Activated naive CD4-positive, alpha-beta T cell treated with anti-CD3 and anti-CD28 coated beads for 36 hours (primary cell): Measurements from ENCODE around the gene FBXO7. TPM values are rescaled to one million over a fixed set of nuclear protein-coding genes. Genes with fewer than 3 reads are reported as not detected.

ENCODE experiments used
- CTCF ChIA-PET: fragments of 350-600 bp; sonication (Branson Sonifier 250); formaldehyde crosslinking; loops from one replicate; lab custom pipeline; 2021; ENCODE audit warnings: antibody characterized with exemption; lab: Charles Lee
- DNase-seq: peaks from one replicate; pipeline ENCODE4 v3.0.0-alpha.2; 2020
- H3K27ac Mint-ChIP-seq: one replicate; pipeline ENCODE4 v1.8.0; 2021; ENCODE audit warnings: mild to moderate bottlenecking, mixed read lengths
- H3K27me3 Mint-ChIP-seq: one replicate; pipeline ENCODE4 v1.8.0; 2021; ENCODE audit warnings: low read depth, mixed read lengths
- H3K36me3 Mint-ChIP-seq: one replicate; pipeline ENCODE4 v1.8.0; 2021; ENCODE audit warnings: low read depth, mixed read lengths
- H3K4me1 Mint-ChIP-seq: one replicate; pipeline ENCODE4 v1.8.0; 2021; ENCODE audit warnings: low read depth, mixed read lengths
- H3K4me3 Mint-ChIP-seq: one replicate; pipeline ENCODE4 v1.8.0; 2021; ENCODE audit warnings: mild to moderate bottlenecking, moderate library complexity, mixed read lengths
- H3K9me3 Mint-ChIP-seq: one replicate; pipeline ENCODE4 v1.8.0; 2021; ENCODE audit warnings: mixed read lengths
- intact Hi-C: fragments of 100-400 bp; cut with micrococcal nuclease; formaldehyde crosslinking; loops from one replicate; pipeline ENCODE4 v1.15.1; 2023
- total RNA-seq, 2 experiments: library from RNA; stranded (reverse); gene quantifications; one replicate each; pipeline ENCODE4 v1.2.3, GENCODE V29; 2021

The FBXO7 gene
- total RNA-seq, 2 experiments from 2014 or later, result 62.5 to 65.9 TPM

DNA sequence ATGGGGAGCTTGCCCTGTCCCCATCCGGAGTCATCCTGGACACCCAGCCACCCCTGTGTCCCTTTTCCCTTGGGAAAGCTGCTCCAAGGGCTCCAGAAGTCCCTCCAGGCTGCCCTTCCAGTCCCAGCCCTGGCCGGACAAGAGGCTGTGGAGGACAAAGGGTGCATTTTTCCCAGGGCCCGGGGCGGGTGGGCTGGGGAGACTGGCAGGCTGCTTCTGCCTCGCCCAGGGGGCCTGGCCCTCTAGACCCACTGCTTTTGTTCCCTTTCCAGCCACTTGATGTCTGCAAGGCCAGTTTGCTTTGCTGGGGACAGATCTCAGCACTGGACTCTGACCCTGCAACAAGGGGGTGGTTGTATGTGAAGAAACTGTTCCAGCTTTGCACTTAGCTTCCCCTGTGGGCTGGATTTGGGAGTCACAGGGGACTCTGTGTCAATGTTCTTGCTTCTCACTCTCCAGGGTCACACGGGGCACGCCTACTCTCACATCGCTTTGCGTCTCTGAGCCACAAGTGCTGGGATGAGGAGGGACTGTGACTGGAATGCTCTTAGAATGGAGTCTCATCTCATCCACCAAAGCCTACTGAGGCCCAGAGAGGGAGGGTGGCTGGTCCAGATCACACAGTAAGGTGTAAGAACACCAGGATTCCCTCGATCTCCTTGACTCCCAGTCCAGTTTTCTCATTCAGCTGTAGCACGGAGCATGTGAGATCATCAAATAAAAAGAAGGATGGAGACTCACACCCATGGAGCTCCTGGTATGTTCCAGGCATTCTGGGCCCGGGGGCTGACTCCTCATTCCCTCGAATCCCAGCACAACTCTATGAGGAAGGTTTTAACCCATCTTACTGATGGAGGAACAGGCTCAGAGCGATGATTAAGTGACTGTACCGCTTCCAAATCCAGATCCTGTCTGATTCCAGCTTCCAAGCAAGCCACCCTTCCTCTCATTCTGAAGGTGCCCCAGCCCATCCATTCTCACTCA lies 59.9 kb downstream of the FBXO7 start:
- no peak for DNase-seq
- Mint-ChIP-seq H3K4me3 (no peak overlapping the region), H3K27me3 (peaks cover 2% of the 10 kb centered on the region), H3K36me3 (no peaks in the 10 kb centered on the region), H3K4me1 (no peaks in the 10 kb centered on the region), H3K9me3 (no peaks in the 10 kb centered on the region), H3K27ac (no peak overlapping the region)
- CTCF ChIA-PET, result no interaction called here
- intact Hi-C loops, result loop anchor here (10.0 kb wide), 1 partner anchor 110 kb away; no protein-coding TSS in a partner anchor

GRCh38 chr22:32535531-32536190 lies 61.0 kb downstream of the FBXO7 start:
- H3K36me3 Mint-ChIP-seq, result no peaks in the 10 kb centered on the region
- H3K4me3 Mint-ChIP-seq, result no peak overlapping the region
- H3K27me3 Mint-ChIP-seq, result peaks cover 2% of the 10 kb centered on the region
- intact Hi-C loops, result loop anchor here (10.0 kb wide), 1 partner anchor 109 kb away; no protein-coding TSS in a partner anchor
- H3K9me3 Mint-ChIP-seq, result no peaks in the 10 kb centered on the region
- no peak for DNase-seq
- no peak overlapping the region for H3K27ac Mint-ChIP-seq
- CTCF ChIA-PET, result no interaction called here
- H3K4me1 Mint-ChIP-seq, result no peaks in the 10 kb centered on the region

DNA sequence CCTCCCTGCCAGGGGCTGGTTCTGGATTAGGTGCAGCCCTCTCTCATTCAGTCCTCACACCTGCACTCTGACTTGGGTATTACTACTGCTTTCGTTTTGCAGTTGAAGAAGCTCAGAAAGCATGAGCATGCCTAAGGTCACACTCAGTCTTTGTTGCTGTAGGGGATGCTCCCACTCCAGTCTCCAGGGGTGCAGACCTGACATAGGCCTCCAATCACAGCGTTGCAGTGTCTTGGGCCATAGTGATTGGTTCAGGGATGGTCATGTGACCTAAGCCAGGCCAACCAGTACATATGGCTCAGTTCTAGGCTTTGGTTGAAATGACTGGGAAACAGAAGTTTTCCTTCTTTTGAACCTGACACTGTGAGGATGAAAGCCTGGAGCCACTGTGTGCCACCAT lies 61.7 kb downstream of the FBXO7 start:
- DNase-seq, result no peak
- H3K27me3 Mint-ChIP-seq, result peaks cover 2% of the 10 kb centered on the region
- H3K27ac Mint-ChIP-seq, result no peak overlapping the region
- CTCF ChIA-PET, result interaction anchor here (0.6 kb wide), 1 partner anchor 69 kb away, joined by 3 read pairs; no protein-coding TSS in a partner anchor
- H3K4me3 Mint-ChIP-seq, result no peak overlapping the region
- intact Hi-C loops, result loop anchor here (10.0 kb wide), 1 partner anchor 108 kb away; no protein-coding TSS in a partner anchor
- no peaks in the 10 kb centered on the region for H3K9me3 Mint-ChIP-seq
- H3K36me3 Mint-ChIP-seq, result no peaks in the 10 kb centered on the region
- no peaks in the 10 kb centered on the region for H3K4me1 Mint-ChIP-seq

DNA sequence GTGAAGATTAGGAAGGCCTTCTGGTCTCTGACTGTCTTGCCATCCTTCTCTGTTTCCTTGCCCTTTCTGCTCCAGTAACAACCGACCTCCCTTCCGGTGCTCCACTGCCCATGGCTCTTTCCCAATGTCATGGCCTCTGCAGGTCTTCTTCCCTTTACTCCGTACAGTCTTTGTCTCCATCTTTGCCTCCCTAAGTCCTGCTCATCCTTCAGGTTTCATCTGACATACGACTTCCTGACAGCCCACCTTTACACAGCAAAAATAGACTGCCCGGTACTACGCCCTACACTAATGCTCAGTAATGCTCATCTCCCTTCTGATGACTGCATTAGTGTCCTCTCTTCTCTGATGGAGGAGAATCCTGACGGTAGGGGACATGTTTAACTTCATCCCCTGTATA lies 63.9 kb downstream of the FBXO7 start:
- H3K36me3 Mint-ChIP-seq, result no peaks in the 10 kb centered on the region
- H3K9me3 Mint-ChIP-seq, result no peaks in the 10 kb centered on the region
- CTCF ChIA-PET, result no interaction called here
- peaks cover 2% of the 10 kb centered on the region for H3K27me3 Mint-ChIP-seq
- H3K4me3 Mint-ChIP-seq, result no peak overlapping the region
- no peaks in the 10 kb centered on the region for H3K4me1 Mint-ChIP-seq
- no peak overlapping the region for H3K27ac Mint-ChIP-seq
- DNase-seq, result no peak
- intact Hi-C loops, result loop anchor here (10.0 kb wide), 1 partner anchor 106 kb away; no protein-coding TSS in a partner anchor

DNA sequence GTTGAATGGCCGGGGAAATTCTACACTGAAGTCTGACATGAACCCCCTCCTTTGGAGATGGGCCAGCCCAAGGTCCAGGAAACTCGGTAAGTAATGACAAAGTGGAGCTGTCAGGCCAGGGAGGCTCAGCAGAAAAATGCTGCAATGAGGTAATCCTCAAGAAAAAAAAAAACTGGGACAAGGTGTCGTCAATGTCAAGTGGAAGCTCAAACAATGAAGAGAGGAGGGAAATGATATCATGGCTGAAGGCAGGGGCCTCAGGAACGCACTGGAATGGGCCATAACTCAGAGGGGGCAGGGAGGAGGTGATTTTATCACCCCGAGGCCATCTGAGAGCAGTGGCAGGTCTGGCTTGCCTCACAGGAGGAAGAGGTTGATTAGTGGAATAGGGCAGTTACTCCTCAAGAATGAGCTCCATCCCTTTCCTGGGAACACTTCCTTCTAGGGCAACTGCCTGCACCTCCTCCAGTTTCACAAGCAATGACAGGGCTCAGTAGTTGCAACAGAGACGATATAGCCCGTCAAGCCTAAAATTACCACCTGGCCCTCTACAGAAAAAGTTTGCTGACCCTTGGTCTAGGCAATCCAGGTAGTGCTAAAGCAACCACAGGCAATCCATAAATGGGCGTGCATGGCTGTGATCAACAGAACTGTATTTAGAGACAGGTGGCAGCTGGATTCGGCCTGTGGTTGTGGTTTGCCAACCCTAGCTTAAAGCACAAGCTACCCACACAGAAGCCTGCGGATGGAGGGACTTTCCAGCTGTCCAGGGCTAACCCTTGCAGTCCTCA lies 65.2 kb downstream of the FBXO7 start:
- intact Hi-C loops, result loop anchor here (10.0 kb wide), 1 partner anchor 105 kb away; no protein-coding TSS in a partner anchor
- CTCF ChIA-PET, result interaction anchor here (0.7 kb wide), 1 partner anchor 256 kb away, joined by 3 read pairs; no protein-coding TSS in a partner anchor
- Mint-ChIP-seq H3K27me3 (peaks cover 2% of the 10 kb centered on the region), H3K36me3 (no peaks in the 10 kb centered on the region), H3K9me3 (no peaks in the 10 kb centered on the region), H3K4me3 (no peak overlapping the region), H3K27ac (no peak overlapping the region), H3K4me1 (no peaks in the 10 kb centered on the region)
- no peak for DNase-seq

DNA sequence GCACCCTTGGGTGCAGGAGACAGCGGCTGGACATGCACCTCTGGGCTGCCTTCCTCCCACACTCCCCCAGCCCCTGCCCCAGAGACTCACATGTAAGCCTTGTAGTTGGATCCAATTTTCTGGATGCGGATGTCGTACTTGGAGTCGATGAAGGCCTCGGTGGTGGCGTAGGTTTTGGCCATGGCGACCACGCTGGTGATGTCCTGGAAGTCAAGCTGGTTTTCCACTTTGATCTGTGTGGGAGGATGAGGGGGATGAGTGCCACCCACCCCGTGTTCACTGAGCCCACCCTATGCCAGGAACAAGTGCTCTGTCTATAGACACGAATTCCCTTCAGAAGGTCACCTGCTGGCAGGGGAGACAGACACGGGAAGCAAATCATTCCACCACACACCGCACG lies 66.9 kb downstream of the FBXO7 start:
- H3K27me3 Mint-ChIP-seq, result peaks cover 2% of the 10 kb centered on the region
- H3K4me1 Mint-ChIP-seq, result no peaks in the 10 kb centered on the region
- no peak for DNase-seq
- no peaks in the 10 kb centered on the region for H3K9me3 Mint-ChIP-seq
- CTCF ChIA-PET, result no interaction called here
- H3K4me3 Mint-ChIP-seq, result no peak overlapping the region
- no peaks in the 10 kb centered on the region for H3K36me3 Mint-ChIP-seq
- no peak overlapping the region for H3K27ac Mint-ChIP-seq
- intact Hi-C loops, result no loop called here

DNA sequence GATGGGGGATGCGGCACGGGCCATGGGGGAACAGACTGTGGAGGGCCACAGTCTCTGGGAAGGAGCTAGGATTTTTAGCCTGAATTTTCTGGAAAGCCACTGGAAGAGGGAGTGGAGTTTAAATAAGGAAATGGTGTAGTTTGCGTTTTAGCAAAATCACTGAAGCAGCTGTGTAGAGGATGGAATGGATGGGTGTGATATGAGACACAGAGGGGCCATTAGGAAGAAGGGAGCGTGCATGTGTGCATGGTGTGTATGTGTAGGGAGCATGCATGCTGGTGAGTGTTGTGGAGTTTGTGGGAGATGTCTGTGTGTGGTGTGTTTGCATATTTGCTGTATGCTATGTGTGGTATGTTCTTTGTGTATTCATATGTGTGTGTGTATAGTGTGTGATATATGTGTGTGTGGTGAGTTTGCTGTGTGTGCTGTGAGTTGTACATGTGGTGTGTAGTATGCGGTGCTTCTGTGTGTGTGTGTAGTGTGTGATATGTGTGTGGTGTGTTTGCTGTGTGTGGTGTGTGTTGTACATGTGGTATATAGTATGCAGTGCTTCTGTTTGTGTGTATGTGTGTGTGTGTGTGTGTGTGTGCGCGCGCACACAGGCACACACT lies 67.6 kb downstream of the FBXO7 start:
- Mint-ChIP-seq H3K27me3 (peaks cover 2% of the 10 kb centered on the region), H3K36me3 (no peaks in the 10 kb centered on the region), H3K4me3 (no peak overlapping the region), H3K4me1 (no peaks in the 10 kb centered on the region), H3K9me3 (no peaks in the 10 kb centered on the region), H3K27ac (no peak overlapping the region)
- intact Hi-C loops, result no loop called here
- CTCF ChIA-PET, result no interaction called here
- no peak for DNase-seq

GRCh38 chr22:32542677-32543357 lies 68.2 kb downstream of the FBXO7 start:
- CTCF ChIA-PET, result no interaction called here
- DNase-seq, result no peak
- intact Hi-C loops, result no loop called here
- Mint-ChIP-seq H3K4me1 (no peaks in the 10 kb centered on the region), H3K4me3 (no peak overlapping the region), H3K9me3 (no peaks in the 10 kb centered on the region), H3K27me3 (peaks cover 2% of the 10 kb centered on the region), H3K27ac (no peak overlapping the region), H3K36me3 (no peaks in the 10 kb centered on the region)

DNA sequence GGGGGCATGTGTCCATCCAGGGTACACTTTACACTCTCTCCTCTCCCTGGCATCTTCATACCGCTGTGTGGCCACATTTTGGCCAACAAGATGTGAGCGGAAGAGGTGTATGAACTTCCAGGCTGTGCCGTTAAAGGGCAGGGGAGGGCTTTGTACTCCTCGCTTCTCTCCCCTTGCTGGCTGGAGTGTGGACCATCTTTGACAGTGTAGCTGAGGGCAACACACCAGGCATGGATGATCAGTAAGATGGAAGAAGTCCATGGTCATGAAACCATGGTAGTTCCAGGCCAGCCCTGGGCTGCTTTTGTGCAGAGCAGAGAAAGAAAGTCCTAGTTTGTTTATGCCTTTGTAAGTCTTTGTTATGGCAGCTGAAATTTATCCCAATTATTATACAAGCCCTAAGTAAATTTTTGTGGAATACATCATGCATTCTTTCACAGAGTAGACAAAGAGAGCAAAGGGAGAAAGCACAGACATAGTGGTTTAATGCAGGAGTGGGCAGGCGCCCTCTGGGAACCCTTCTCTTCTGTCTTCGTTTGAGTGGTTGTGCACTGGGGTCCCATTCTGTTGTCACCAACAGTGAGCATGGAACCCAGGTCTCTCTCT lies 70.4 kb downstream of the FBXO7 start:
- CTCF ChIA-PET, result no interaction called here
- Mint-ChIP-seq H3K4me3 (no peak overlapping the region), H3K36me3 (no peaks in the 10 kb centered on the region), H3K4me1 (no peaks in the 10 kb centered on the region), H3K9me3 (no peaks in the 10 kb centered on the region), H3K27ac (no peak overlapping the region), H3K27me3 (no peaks in the 10 kb centered on the region)
- DNase-seq, result no peak
- intact Hi-C loops, result no loop called here

DNA sequence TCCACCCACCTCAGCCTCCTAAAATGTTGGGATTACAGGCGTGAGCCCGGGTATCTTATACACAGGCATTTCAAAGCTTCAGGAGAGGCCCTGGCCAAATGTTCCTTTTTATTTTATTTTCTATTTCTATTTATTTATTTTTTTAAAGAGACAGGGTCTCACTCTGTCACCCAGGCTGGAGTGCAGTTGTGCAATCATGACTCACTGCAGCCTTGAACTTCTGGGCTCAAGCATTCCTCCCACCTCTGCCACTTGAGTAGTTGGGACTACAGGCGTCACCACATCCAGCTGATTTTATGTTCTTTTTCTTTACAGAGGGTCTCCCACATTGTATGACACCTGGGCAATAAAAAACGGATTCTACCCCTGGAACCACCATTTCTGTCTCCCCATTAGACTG lies 71.2 kb downstream of the FBXO7 start:
- Mint-ChIP-seq H3K9me3 (no peaks in the 10 kb centered on the region), H3K36me3 (no peaks in the 10 kb centered on the region), H3K27ac (no peak overlapping the region), H3K4me3 (no peak overlapping the region), H3K4me1 (no peaks in the 10 kb centered on the region), H3K27me3 (no peaks in the 10 kb centered on the region)
- CTCF ChIA-PET, result interaction anchor here (0.9 kb wide), 1 partner anchor 251 kb away, joined by 4 read pairs; no protein-coding TSS in a partner anchor
- intact Hi-C loops, result no loop called here
- DNase-seq, result no peak

- Mint-ChIP-seq H3K4me1 (no peaks in the 10 kb centered on the region), H3K4me3 (no peak overlapping the region), H3K36me3 (no peaks in the 10 kb centered on the region), H3K9me3 (no peaks in the 10 kb centered on the region), H3K27ac (no peak overlapping the region), H3K27me3 (no peaks in the 10 kb centered on the region)
- CTCF ChIA-PET, result interaction anchor here (0.9 kb wide), 1 partner anchor 250 kb away, joined by 4 read pairs; no protein-coding TSS in a partner anchor
- intact Hi-C loops, result no loop called here
- DNase-seq, result no peak
Observed at GRCh38 chr22:32546496-32546895, 71.9 kb downstream of the FBXO7 start.
